ENCODE measurements around the gene ZNF557. TPM values are rescaled to one million over a fixed set of nuclear protein-coding genes. Genes with fewer than 3 reads are reported as not detected.

The ZNF557 gene
- total RNA-seq, 1 donor from 2014 or later, result 22.6 TPM

DNA sequence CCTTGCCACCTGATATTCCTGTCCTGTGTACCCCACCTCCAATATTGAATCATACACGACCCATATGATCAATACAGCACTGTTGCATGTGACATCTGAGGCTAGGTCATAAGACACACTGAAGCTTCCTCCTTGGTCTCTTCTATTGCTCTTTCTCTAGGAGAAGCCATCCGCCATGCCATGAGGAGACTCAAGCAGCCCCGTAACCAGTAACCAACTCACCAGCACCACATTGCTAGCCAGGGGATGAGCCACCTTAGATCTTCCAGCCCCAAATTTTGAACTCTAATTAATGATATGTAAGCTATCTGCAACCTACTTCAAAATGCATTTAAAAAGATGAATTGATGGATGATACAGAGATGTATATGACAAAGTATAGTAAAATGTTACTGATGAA lies 28.6 kb downstream of the ZNF557 start:
- Mint-ChIP-seq H3K4me1 (peaks cover 18% of the 10 kb centered on the region), H3K4me3 (peak overlapping the region; percentile 92), H3K27ac (peak overlapping the region; percentile 95), H3K9me3 (peaks cover 22% of the 10 kb centered on the region), H3K36me3 (ENCODE audit: low read depth) (peaks cover 19% of the 10 kb centered on the region), H3K27me3 (no peaks in the 10 kb centered on the region)
- DNase-seq (no peak), ATAC-seq (ENCODE audit: low read depth) (no peak)
- intact Hi-C loops (cut with micrococcal nuclease), result loop anchor here (2.0 to 5.0 kb wide), 2 partner anchors 99 to 583 kb away; partner anchors contain the start of gene TRAPPC5
- ChIA-PET CTCF (interaction anchor here (1.2 kb wide), 1 partner anchor 583 kb away, joined by 4 read pairs; the partner anchor contains the start of gene TRAPPC5), POLR2A (interaction anchor here (0.9 kb wide), 2 partner anchors 20 to 29 kb away, joined by 3 read pairs; partner anchors contain the start of gene ZNF557)
- no peak for TF ChIP-seq CTCF (IDR thresholded peaks at IDR 0.05)

DNA sequence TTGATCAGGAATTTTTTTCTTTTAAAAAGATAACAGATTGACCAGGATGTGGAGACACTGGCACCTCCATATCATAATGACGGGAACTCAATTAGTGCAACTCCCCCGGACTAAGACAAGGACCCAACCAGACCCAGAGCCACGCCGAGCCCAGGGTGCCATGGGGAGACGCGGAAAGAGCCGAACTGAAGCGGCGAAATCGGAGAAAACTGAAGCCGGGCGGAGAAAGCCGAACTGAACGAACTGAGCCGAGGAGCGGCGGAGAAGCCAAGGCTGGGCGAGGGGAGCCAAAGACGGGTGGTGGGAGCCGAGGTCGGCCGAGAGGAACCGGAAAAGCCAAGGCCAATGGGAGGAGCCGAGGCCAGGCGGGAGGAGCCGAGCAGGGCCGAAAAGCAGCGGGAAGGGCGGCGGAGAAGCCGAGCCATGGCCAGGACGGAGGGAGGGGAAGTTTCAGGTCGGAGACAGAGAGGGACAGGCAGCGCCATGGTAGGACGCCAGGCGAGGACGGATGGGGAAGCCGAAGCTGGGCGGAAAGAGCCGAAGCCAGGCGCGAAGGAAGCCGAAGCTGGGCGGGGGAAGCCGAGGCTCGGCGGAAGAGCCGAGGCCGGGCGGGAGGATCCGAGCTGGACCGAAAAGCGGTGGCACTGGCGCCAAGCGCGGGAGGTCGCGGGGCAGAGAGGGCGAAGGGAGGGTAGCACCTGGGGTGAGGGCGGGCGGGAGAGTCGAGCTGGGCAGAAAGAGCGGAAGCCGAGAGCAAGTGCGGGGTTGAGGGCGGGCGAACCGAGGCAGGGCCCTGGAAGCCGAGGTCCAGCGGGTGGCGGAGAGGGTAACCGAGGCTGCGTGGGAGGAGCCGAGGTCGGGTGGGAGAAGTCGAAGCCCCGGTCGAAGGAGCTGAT lies 29.4 kb downstream of the ZNF557 start:
- DNase-seq (peak; percentile 86), ATAC-seq (ENCODE audit: low read depth) (peak; percentile 92)
- CTCF ChIA-PET, result interaction anchor here (0.9 to 1.2 kb wide), 5 partner anchors 243 to 846 kb away, joined by 3 to 4 read pairs (median 3); partner anchors contain the start of gene TRAPPC5
- POLR2A ChIA-PET, result interaction anchor here (0.6 to 1.4 kb wide), 22 partner anchors 9 to 845 kb away, joined by 3 to 45 read pairs (median 4); partner anchors contain the start of genes ALKBH7, ARHGEF18, KHSRP and MAP2K7
- peaks cover 20% of the 10 kb centered on the region for H3K9me3 Mint-ChIP-seq
- H3K27me3 Mint-ChIP-seq, result no peaks in the 10 kb centered on the region
- peaks cover 17% of the 10 kb centered on the region for H3K36me3 Mint-ChIP-seq (ENCODE audit: low read depth)
- intact Hi-C loops (cut with micrococcal nuclease), result loop anchor here (1.0 to 5.0 kb wide), 3 partner anchors 30 to 582 kb away; partner anchors contain the start of genes TRAPPC5 and ZNF557
- TF ChIP-seq CTCF (IDR thresholded peaks at IDR 0.05), result no peak
- H3K4me3 Mint-ChIP-seq, result peak overlapping the region; percentile 92
- peak overlapping the region; percentile 95 for H3K27ac Mint-ChIP-seq
- peaks cover 18% of the 10 kb centered on the region for H3K4me1 Mint-ChIP-seq

DNA sequence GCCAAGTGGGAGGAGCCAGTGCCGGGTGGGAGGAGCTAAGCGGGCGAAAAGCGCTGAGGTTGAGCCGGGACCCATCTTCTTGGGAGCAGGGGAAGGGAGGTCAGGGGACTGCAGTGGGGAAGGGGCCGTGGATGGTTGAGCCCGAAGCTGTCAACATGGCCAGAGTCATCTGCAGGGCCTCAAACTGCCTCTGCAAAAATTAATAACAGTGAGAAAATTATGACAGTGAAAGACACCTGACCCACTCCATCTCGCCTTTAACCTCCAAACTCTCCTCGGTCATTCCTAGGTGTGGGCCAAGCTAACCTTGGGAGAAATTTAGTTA lies 30.1 kb downstream of the ZNF557 start:
- Mint-ChIP-seq H3K9me3 (peaks cover 20% of the 10 kb centered on the region), H3K4me1 (peaks cover 18% of the 10 kb centered on the region), H3K27me3 (no peaks in the 10 kb centered on the region), H3K36me3 (ENCODE audit: low read depth) (peaks cover 17% of the 10 kb centered on the region), H3K27ac (peak overlapping the region; percentile 95), H3K4me3 (peak overlapping the region; percentile 92)
- ChIA-PET CTCF (interaction anchor here (0.9 to 1.1 kb wide), 4 partner anchors 243 to 845 kb away, joined by 3 to 4 read pairs (median 3); no protein-coding TSS in a partner anchor), POLR2A (interaction anchor here (0.7 to 1.4 kb wide), 18 partner anchors 8 to 844 kb away, joined by 3 to 45 read pairs (median 4); partner anchors contain the start of genes ALKBH7, ARHGEF18, KHSRP and MAP2K7)
- ATAC-seq (ENCODE audit: low read depth) (no peak), DNase-seq (no peak)
- intact Hi-C loops (cut with micrococcal nuclease), result loop anchor here (1.0 to 5.0 kb wide), 3 partner anchors 30 to 581 kb away; partner anchors contain the start of genes TRAPPC5 and ZNF557
- no peak for TF ChIP-seq CTCF (IDR thresholded peaks at IDR 0.05)

DNA sequence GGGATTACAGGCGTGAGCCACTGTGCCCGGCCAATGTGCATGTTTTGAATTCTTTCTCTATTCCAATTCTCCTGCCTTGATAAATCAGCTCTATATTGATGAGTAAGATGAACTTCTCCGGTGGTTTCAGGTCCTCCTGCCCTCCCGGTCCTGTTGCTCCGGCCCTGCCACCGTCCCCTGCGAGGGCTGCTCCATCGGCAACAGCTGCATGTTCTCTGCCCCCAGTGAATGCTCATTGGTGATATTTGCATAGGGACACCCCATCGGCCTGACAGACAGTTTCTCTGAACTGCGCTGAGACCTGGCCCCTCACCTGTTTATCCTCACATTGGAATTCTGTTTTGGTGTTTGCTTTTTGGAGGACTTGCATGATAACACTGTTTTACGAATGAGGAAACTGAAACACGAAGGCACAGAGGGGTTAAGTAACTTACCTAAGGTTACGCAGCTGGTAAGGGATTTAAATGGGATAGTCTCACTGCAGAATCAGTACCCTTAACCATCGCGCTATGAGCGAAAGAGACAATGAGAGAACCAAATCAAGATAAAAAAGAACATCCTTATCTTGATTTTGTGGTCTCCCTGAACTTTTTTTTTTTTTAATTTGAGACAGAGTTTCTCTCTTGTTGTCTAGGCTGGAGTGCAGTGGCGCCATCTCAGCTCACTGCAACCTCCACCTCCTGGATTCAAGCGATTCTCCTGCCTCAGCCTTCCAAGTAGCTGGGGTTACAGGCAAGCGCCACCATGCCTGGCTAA lies 32.2 kb downstream of the ZNF557 start:
- Mint-ChIP-seq H3K4me3 (peak overlapping the region; percentile 9), H3K9me3 (peaks cover 8% of the 10 kb centered on the region), H3K27me3 (no peaks in the 10 kb centered on the region), H3K27ac (no peak overlapping the region), H3K4me1 (peaks cover 18% of the 10 kb centered on the region), H3K36me3 (ENCODE audit: low read depth) (peaks cover 9% of the 10 kb centered on the region)
- POLR2A ChIA-PET, result interaction anchor here (1.9 kb wide), 1 partner anchor 32 kb away, joined by 7 read pairs; the partner anchor contains the start of gene ZNF557
- intact Hi-C loops (cut with micrococcal nuclease), result loop anchor here (1.0 to 5.0 kb wide), 5 partner anchors 47 to 697 kb away; no protein-coding TSS in a partner anchor
- ATAC-seq (ENCODE audit: low read depth) (no peak), DNase-seq (no peak)
- CTCF ChIA-PET, result interaction anchor here (0.6 to 1.9 kb wide), 14 partner anchors 10 to 1217 kb away, joined by 3 to 12 read pairs (median 4); no protein-coding TSS in a partner anchor
- no peak for TF ChIP-seq CTCF (IDR thresholded peaks at IDR 0.05)
